PC-3 (cell line): ENCODE data around the gene NEK11.

Experiments
- CTCF ChIP-seq: fragments of 300-600 bp; sonication (generic); conservative IDR thresholded peaks from 2 replicates; pipeline ENCODE4 v1.5.1; 2017; ENCODE audit warnings: antibody characterized with exemption, low read depth, mild to moderate bottlenecking, low read length
- EZH2 ChIP-seq: fragments of 300-600 bp; sonication (generic); IDR thresholded peaks from one replicate; pipeline ENCODE4 v1.6.1; 2017; ENCODE audit warnings: antibody characterized with exemption, mild to moderate bottlenecking, low read length; ENCODE audit not compliant: unreplicated experiment

- TF ChIP-seq EZH2: no peak
- no peak for TF ChIP-seq CTCF
These were observed 296.3 kb downstream of the NEK11 start for GRCh38 chr3:131323014-131323413.
